Stomach (tissue), 4 donors: ENCODE results near the gene NDUFB2.

Source experiments
- EP300 ChIP-seq: sonication (generic); formaldehyde crosslinking; IDR thresholded peaks from one replicate; pipeline ENCODE4 v1.6.1; 2017; ENCODE audit warnings: antibody characterized with exemption
- POLR2A ChIP-seq, 4 donors: fragments of 450-650 bp; IDR thresholded peaks; one replicate each; pipeline ENCODE4 v1.6.1; 2016; ENCODE audit warnings: antibody characterized with exemption in 4 of 4, control low read depth in 2 of 4, mild to moderate bottlenecking in 1 of 4, moderate library complexity in 1 of 4
- TF ChIP-seq, protein P1 (sequence below), 7 experiments: fragments of 450-650 bp in 4 of 7; fragments of 200-600 bp in 3 of 7; sonication (generic) in 3 of 7; IDR thresholded peaks; one replicate each; pipeline ENCODE4 v1.5.1; 2016 to 2019; ENCODE audit warnings: antibody characterized with exemption in 7 of 7, control low read depth in 2 of 7, mild to moderate bottlenecking in 1 of 7

GRCh38 chr7:140685407-140686087 is 11.0 kb upstream of the NDUFB2 start:
- TF ChIP-seq, protein P1, sequence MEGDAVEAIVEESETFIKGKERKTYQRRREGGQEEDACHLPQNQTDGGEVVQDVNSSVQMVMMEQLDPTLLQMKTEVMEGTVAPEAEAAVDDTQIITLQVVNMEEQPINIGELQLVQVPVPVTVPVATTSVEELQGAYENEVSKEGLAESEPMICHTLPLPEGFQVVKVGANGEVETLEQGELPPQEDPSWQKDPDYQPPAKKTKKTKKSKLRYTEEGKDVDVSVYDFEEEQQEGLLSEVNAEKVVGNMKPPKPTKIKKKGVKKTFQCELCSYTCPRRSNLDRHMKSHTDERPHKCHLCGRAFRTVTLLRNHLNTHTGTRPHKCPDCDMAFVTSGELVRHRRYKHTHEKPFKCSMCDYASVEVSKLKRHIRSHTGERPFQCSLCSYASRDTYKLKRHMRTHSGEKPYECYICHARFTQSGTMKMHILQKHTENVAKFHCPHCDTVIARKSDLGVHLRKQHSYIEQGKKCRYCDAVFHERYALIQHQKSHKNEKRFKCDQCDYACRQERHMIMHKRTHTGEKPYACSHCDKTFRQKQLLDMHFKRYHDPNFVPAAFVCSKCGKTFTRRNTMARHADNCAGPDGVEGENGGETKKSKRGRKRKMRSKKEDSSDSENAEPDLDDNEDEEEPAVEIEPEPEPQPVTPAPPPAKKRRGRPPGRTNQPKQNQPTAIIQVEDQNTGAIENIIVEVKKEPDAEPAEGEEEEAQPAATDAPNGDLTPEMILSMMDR (IDR thresholded peaks at IDR 0.05) = no peak
- no peak for TF ChIP-seq POLR2A (IDR thresholded peaks at IDR 0.05)
- TF ChIP-seq EP300 = no peak
